NCI-H524 (cell line): ENCODE results near the gene RDH13.
"Not testable (repeated sequence)": the region's sequence is repeated elsewhere in the genome, so short reads cannot be mapped to it uniquely, and the experiment has no call there.

Experiments used
- DNase-seq, 2 experiments: peaks; one replicate each; lab custom pipeline; 2025; lab: John Stamatoyannopoulos, UW

RDH13 gene

DNA sequence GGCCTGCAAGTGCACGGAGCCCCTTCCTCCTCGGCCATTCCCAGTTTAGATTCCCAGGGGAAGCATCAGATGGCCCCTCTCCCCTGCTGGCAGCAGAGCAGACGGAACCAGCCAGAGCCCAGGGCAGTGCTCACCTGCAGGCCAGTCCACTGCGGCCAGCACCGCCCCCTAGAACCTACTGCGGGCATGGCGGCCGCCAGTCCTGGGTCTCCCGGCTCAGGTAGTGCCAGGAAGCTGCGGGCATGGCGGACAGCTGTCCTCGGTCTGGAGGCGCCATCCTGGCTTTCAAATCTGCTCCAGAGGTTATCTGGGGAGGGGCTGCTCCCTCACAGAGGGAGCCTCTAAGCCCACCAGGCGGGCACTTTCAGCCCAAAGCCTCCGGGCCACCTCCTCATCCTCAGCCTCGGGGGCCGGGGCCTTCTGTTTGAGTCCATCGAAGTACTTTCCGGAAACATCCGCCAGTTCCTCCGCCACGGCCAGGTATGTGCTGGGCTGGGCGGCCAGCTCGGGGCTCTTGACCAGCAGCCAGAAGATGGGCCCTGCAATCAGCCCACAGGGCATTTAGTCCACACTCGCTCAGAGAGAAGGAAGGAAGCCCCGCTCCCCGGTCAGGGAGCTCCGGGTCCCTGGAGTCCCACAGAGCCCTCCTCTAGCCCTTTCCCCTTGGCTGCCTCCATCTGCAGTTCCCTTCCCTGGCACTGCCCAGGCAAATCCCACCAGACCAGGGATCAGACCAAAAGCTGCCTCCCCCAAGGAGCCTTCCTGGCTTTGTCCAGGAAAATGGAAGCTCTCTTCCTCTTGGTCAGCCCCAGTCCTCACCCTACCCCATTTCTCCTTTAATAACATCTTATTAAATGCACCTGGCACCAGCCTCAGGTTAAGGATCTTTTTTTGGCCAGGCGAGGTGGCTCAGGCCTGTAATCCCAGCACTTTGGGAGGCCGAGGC, 17.9 kb downstream of the RDH13 start:
- DNase-seq, result no peak

DNA sequence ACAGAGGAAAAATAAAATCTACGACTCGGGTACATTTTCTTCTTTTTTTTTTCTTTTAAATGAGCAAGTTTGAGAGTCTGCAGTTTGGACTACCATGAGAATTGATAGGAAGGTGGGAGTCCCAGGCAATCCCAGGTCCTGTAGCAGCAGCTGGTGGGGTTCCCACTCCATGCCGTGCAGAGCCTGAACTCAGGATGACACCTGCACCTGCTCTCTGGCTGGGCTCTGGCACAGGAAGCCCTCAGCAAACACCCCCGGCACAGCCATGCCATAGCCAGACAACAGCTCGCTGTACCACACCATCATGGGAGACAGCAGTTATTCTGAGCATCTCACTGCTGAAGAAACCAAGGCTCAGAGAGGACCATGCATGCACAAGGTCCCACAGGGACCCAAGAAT, 18.7 kb downstream of the RDH13 start:
- DNase-seq, result no peak

GRCh38 chr19:55042688-55043087, 20.3 kb downstream of the RDH13 start:
- no peak for DNase-seq

- DNase-seq, result no peak
These were observed 20.6 kb downstream of the RDH13 start for GRCh38 chr19:55042344-55042678.

- no peak for DNase-seq
These were observed 21.2 kb downstream of the RDH13 start for GRCh38 chr19:55041627-55042343.

GRCh38 chr19:55041244-55041626, 21.7 kb downstream of the RDH13 start:
- DNase-seq, result no peak

GRCh38 chr19:55040654-55041053, 22.3 kb downstream of the RDH13 start:
- DNase-seq, result not testable (repeated sequence)

DNA sequence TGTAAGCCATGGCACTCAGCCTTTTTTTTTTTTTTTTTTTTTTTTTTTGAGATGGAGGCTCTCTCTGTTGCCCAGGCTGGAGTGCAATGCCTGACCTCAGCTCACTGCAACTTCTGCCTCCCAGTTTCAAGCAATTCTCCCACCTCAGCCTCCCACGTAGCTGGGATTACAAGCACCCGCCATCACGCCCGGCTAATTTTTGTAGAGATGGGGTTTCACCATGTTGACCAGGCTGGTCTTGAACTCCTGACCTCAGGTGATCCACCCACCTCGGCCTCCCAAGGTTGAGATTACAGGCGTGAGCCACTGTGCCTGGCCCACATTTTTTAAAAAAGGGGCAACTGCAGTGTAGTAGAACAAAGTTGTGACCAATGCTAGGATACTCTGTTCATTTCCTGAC, 25.3 kb downstream of the RDH13 start:
- DNase-seq, result not testable (repeated sequence)

DNA sequence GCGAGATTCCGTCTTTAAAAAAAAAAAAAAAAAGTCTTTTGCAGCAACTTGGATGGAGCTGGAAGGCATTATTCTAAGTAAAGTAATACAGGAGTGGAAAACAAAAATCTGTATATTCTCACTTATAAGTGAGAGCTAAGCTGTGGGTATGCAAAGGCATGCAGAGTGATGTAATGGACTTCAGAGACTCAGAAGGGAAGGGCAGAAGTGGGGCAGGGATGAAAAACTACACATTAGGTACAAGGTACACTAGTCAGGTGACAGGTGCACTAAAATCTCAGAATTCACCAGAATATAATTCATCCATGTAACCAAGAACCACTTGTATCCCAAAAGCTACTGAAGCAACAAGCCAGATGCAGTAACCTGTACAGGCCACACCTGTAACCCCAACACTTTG, 26.9 kb downstream of the RDH13 start:
- DNase-seq, result no peak

DNA sequence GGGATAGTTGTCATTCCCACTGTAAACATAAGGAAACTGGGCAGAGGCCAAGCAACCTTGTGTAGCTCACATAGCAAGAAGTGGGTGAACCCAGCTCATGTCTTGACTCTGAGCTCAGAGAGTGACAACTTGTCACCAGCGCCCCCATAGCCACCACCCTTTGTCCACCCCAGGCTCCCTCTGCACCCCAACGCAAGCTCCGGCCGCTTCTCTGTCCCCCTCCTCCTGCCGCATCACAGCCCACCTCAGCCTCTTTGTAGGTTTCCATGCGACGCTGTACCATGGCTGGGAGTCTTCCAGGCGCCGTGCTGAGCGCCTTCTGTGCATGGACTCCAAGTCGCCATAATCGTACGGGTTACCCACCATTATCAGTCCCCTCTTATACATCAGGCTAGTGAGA, 28.2 kb downstream of the RDH13 start:
- DNase-seq, result no peak

- not testable (repeated sequence) for DNase-seq
These were observed 29.8 kb downstream of the RDH13 start for GRCh38 chr19:55032976-55033643.

DNA sequence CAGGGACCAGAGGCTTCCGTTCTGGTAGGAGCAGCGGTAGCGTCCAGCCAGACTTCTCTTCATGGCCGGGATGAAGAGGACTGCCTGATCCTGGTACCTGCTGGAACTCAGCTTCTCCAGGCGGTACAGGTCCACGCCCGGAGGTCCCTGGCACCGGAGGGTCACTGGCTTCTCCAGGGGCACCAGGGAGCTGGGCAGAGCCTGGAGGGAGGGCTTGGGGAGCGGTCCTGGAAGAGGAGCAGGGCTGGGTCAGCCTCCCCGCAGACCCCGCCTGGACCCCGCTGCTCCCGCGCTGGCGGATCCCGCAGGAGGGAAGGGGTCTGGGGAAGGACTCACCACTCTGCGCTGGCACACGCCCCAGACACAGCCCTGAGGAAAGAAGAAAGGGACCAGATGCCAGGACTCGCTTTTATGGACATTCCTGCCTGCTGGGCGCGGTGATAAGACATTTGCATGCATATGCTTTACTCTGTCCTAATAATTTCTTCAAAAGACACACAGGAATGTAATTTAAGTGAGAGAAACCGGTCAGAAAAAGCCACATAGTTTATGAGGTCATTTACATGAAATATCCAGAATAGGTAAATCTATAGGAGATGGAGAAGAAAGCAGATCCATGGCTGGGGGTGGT, 30.7 kb downstream of the RDH13 start:
- DNase-seq, result no peak

DNA sequence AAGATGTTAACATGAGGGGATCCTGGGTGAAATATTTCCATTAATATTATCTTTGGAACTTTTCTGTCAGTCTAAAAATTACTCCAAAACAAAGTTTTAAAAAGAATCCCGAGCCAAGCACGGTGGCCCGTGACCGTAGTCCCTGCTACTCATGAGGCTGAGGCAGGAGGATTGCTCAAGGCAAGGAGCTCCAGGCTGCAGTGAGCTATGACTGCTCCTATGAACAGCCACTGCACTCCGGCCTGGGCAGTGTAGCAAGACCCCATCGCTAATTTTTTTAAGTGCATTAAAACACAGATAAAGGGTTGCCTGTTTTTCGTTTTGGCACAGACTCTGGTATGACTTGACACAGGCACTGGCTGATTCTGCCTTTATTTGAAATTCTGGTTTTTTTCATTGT, 31.8 kb downstream of the RDH13 start:
- DNase-seq, result no peak

DNA sequence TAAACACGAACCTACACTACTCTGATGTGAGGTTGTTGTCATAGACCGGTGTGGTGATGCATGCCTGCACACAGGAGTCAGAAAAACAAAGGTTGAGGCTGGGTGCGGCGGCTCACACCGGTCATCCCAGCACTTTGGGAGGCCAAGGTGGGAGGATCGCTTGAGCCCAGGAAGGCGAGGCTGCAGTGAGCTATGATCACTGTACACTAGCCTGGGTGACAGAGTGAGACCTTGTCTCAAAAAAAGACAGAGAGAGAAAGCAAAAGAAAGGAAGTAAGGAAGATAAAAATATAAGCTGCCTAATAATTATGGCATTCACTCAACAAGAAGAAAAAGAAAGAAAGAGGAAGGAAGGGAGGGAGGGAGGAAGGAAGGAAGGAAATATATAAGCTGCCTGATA, 34.2 kb downstream of the RDH13 start:
- DNase-seq, result no peak

- no peak for DNase-seq
These were observed 35.2 kb downstream of the RDH13 start for GRCh38 chr19:55027472-55028337.

DNA sequence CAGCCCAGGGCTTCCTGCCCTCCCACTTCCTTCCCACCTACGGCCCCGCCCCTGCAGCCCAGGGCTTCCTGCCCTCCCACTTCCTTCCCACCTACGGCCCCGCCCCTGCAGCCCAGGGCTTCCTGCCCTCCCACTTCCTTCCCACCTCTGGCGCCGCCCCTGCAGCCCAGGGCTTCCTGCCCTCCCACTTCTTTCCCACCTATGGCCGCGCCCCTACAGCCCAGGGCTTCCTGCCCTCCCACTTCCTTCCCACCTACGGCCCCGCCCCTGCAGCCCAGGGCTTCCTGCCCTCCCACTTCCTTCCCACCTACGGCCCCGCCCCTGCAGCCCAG, 35.8 kb downstream of the RDH13 start:
- not testable (repeated sequence) for DNase-seq

- no peak for DNase-seq
These were observed 38.8 kb downstream of the RDH13 start for GRCh38 chr19:55024111-55024510.

DNA sequence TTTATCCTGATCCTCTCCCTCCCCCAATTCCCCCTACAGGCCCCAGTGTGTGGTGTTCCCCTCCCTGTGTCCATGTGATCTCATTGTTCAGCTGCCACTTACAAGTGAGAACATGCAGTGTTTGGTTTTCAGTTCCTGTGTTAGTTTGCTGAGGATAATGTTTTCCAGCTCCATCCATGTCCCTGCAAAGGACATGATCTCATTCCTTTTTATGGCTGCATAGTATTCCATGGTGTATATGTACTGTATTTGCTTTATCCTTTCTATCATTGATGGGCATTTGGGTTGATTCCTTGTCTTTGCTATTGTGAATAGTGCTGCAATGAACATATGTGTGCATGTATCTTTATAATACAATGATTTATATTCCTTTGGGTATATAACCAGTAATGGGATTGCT, 42.6 kb downstream of the RDH13 start:
- not testable (repeated sequence) for DNase-seq

DNA sequence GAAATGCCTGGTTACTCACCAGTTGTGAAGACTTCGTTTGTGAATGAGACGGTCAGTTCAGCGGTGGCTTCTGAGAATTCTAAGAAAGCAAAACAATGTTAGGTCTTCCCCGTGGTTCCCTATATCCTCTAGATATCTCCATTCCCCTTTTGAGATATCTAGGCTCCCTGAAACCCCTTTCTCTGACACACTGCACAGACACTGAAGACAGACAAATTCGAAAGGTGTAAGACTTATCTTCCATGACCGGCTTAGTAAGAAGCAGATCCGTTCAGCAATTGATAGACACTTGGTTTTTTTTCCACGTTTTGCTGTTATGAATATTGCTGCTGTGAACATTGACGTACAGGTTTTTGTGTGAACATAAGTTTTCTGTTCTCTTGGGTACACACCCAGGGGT, 44.3 kb downstream of the RDH13 start:
- DNase-seq, result no peak

- no peak for DNase-seq
These were observed 44.7 kb downstream of the RDH13 start for GRCh38 chr19:55018216-55018615.

- DNase-seq, result no peak
These were observed 46.9 kb downstream of the RDH13 start for GRCh38 chr19:55016017-55016416.

DNA sequence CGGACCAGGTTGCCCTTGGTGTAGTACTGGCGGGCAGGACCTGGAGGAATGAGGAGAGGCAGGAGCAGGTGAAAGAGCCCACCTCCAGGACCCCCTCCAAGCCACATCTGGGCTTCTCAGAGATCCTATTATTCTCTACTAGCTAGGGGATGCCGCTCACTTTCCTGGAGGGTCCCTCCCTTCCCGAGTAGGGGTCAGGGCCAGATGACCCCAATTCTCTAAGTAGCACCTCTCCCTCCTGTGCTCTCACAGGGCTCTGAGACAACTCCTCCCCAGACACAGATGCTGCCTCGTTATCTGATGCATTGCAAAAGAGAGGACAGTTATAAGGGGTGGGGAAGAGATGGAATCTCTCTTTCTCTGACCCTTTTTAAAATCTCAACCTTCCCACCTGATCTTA, 47.8 kb downstream of the RDH13 start:
- DNase-seq, result no peak
